HG02571 (cell line): ENCODE measurements around the gene PGA4.
"Not testable (repeated sequence)": the region's sequence is repeated elsewhere in the genome, so short reads cannot be mapped to it uniquely, and the experiment has no call there.

Source experiments
- ATAC-seq: cut with Tn5 transposase; IDR thresholded peaks from one replicate; pipeline ENCODE4 v1.9.1; 2021; ENCODE audit warnings: mild to moderate bottlenecking, moderate library complexity; ENCODE audit not compliant: unreplicated experiment

The PGA4 gene

DNA sequence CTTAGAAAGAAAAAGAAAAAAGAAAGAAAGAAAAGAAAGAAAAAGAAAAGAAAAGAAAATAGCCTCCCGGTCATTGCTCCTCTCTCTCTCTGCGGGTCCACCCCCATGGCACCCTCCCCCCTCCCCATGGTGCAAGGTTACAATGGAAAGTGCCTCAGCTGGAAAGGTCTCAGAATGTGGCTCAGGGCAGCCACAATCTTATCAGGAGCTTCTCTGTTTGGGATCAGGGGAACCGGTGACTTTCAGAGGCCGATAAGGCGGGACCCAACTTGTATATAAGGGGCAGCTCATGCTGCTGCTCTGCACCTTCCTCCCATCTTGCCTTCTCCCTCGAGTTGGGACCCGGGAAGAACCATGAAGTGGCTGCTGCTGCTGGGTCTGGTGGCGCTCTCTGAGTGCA, at the start of gene PGA4:
Gene PGA4 (plus strand): TSS at position 301 of the 400 bp plus-strand sequence. CDS start 54 bp downstream, at position 355.
- ATAC-seq, result not testable (repeated sequence)

DNA sequence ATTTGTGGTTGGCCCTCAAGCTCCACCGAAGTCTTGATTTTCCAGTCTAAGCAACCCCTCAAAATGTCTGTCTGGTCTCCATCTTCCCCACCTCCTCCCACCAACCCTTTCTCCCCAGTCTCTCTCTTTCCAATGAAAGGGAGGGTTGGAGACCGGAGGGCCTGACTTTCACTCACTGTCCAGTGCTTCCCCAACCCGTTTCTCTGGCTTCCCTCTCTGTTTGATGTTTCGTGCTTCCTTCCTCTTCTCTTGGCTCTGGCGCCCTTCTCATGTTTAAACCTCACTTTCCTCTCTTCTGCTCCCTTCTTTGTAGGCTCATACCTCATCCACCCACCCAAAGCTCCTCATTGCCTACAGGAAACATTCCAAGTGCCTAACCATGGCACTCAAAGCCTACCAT, 49.8 kb upstream of the PGA4 start:
- ATAC-seq, result no peak

DNA sequence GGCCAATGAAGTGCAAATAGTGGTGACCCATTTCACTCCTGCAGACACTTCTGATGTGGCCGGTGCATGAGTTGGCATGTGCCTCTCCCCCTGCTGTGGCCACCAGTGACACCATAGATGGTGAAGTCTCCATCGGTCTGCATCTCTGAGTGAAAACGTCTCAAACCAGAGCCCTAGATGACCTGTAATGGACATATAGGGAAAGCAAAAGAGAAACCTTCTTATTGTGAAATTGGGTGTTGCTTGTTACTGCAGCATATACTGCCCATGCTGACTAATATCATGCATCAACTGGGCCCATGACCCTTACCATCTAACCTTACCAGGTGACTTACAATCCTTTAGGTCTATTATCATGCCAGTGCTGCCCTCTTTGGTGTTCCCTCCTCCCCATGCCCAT, 49.3 kb upstream of the PGA4 start:
- no peak for ATAC-seq

DNA sequence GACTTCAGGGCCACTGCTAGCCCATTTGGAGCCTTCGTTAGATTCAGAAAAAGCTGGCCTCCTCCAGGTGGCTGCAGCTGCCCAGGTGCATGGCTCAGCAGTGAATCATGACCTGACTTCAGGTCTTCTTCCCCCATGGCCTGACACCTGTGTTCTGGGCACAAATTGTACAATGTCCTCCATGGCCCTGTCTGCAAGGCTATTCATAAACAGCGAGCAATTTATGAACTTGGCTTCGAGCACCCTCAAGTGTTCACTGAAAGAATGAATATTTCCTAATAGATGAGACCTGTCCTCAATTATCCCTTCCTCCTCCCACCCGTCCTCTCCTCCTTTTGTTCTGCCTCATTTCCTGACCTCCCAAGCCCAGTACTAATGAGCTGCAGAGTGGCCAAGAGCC, 48.7 kb upstream of the PGA4 start:
- no peak for ATAC-seq

DNA sequence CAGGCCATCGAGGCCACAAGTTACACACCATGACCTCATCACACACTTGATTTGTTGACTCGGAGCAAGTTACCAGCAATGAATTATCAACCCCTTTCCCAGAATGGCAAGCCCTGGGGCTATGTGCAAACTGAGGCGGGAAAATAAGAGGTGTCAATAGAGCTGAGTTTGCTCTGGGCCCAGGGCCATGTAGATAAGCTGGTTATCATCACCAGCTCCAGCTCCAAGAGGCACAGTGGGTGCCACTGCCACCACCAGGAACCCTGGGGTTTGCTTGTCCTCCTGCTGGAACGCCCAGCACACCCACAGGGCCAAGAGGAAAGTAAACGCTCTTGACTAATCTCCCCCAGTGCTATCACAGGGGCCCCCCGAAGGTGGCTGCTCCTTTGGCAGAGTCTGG, 47.9 kb upstream of the PGA4 start:
- no peak for ATAC-seq

DNA sequence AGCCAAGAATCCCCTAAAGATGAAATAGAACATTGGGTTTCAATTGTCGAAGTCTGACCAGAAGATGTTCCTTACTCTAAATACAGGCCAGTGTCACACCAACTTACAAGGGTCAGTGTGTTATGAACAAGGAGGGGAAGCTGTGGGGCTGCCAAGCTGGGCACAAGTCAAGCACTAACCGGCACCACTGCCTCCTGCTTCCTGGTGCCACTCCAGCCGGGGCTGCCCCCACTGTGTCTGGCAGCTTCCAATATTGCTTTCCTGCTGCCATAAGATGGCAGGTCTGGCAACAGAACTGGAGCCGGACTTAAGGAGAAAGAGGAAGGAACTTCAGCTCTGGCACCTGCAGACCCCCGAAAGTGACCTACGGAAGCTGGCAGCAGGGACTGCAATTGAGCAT, 47.2 kb upstream of the PGA4 start:
- no peak for ATAC-seq

DNA sequence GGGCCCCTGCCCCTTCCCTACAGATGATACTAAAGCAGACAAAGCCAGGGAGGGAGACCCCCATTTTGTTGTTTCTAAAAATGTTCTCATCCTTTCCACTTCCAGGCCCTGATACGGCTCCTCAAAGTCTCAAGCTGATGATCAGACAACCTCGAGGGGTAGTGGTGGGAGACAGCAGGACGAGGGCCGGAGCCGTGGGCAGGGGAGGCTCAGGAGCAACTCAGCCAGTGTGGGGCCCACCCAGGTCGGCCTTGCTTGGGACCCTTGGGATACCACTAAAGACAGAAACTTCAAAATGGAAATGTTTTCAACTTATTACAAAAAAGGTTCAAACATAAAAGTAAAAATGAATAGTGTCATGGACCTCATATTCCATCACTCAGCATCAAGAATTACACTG, 45.7 kb upstream of the PGA4 start:
- ATAC-seq, result no peak

DNA sequence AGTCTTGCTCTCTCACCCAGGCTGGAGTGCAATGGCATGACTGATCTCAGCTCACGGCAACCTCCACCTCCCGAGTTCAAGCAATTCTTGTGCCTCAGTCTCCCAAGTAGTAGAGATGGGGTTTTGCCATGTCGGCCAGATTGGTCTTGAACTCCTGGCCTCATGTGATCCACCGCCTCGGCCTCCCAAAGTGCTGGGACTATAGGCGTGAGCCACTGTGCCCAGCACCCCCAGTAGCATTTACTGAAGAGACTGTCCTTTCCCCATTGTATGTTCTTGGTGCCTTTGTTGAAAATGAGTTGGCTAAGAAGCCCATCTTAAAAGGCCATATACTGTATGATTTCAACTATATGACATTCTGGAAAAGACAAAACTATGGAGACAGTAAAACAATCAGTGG, 41.9 kb upstream of the PGA4 start:
- ATAC-seq, result not testable (repeated sequence)

DNA sequence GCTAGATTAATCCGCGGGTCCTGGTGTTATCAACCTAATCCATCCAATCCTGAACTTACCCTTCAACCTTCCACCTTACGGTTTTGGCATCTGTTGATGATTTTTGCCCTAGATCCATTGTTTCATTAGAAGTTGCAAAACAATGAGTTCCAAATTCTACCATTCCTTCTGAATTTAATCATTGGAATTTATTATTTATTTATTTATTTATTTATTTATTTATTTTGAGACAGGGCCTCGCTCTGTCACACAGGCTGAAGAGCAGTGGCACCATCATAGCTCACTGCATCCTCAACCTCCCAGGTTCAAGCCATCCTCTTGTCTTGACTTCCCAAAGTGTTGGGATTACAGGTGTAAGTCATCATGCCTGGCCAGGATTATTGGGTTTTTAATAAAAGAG, 40.7 kb upstream of the PGA4 start:
- no peak for ATAC-seq

DNA sequence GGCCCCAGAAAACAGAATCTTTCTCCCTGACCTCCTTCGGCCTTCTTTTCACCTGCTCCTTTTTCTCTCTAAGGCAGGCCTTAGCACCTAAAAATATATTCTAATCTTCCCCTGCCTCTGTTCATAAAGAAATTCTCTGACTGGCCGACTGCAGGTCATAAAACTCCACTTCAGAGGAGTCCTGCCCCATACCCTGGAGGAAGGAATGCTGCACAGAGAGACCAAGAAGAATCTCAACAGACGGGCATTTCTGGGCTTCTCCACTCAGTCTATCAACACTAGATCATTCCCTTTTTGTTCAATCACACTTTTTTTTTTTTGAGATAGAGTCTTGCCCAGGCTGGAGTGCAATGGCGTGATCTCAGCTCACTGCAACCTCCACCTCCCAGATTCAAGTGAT, 38.5 kb upstream of the PGA4 start:
- no peak for ATAC-seq

DNA sequence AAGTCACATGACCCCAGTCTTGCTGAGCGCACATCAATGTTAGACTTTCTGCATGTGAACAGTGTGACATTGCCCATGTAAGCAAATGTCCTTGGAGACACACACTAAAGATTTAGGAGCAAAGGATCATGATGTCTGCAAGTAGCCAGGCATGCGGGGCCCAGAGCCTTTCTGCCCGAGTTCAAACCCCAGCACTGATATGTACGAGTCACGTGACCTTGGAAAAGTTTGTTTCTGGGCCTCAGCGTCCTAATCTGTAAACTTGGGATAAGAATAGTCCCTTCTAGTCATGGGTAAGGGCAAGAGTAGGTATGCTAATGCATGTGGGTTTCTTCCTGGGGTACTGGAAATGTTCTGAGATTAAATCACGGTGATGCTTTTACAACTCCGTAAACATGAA, 35.6 kb upstream of the PGA4 start:
- ATAC-seq, result no peak

DNA sequence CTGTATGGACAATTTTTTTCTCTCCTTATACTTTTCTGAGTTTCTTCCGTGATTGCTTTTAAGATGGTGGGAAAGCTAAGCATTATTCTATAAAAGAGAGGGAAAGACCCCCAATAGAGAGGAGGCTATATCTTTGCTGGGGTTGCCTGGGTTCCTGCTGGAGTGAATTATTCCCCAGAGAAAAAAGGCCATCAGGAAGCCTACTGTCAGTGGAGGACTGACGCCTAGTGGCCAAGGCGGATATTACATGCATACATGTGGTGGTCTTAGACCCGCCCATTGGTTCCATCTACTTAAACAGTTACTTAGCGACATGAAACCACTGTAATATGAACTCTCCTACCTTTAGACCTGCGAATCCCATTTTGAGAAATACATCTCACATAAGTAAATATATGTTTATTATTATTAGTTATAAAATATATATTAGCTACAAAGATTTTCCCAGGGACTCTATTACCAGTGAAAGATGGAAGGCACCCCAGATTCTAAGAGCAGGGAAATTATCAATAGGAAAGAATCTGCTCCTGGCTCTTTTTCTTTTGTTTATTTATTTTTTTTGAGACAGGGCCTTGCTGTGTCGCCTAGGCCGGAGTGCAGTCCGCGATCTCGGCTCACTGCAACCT, 34.5 kb upstream of the PGA4 start:
- ATAC-seq, result no peak

DNA sequence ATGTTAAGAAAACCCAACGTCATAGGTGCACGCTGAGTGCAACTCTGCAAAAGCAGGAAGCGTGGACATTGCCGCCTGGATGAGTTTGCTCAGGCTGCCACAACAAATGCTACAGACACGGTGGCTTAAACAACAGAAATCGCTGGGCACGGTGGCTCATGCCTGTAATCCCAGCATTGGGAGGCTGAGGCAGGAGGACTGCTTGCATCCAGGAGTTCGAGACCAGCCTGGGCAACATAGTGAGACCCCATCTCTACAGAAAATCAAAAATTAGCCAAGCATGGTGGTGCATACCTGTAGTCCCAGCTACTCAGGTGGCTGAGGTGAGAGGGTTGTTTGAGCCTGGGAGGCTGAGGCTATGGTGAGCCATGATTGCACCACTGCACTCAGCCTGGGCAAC, 32.2 kb upstream of the PGA4 start:
- ATAC-seq, result no peak

DNA sequence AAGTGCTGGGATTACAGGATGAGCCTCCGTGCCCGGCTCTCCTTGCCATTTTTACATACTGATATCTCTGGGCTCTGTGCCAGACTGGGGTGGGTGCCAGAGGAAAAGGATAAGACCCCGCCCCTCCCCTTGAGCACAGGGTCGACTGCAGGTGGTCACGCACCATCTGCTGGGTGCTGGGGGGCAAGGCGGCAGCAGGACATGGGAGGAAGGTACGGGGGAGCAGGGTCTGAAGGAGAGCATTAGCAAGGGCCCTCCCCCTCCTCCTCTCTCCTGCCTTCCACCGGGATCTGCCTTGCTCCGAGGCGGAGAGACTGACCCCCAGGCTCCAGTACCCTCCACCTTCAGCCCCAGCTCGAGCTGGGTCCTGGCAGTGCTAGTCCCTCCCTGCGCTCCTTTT, 28.6 kb upstream of the PGA4 start:
- no peak for ATAC-seq

DNA sequence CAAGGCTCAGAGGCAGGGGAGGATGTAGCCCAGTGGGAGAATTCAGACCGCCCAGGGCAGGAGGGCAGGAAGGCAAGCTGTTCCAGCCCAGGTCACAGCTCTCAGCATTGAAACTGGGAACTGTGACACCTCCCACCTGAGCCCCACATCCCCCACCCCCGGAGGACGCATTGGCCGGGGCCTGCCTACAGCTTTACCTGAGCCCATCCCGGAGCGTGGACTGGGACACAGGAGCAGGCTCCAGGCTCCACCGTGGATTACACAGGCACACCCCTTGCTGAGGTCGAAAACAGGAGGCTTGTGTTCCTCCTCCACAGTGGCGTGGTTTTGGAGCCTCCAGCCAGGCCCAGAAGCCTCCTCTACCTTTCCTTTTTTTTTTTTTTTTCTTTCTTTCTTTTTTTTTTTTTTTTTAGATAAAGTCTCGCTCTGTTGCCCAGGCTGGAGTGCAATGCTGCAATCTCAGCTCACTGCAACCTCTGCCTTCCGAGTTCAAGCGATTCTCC, 27.9 kb upstream of the PGA4 start:
- no peak for ATAC-seq

DNA sequence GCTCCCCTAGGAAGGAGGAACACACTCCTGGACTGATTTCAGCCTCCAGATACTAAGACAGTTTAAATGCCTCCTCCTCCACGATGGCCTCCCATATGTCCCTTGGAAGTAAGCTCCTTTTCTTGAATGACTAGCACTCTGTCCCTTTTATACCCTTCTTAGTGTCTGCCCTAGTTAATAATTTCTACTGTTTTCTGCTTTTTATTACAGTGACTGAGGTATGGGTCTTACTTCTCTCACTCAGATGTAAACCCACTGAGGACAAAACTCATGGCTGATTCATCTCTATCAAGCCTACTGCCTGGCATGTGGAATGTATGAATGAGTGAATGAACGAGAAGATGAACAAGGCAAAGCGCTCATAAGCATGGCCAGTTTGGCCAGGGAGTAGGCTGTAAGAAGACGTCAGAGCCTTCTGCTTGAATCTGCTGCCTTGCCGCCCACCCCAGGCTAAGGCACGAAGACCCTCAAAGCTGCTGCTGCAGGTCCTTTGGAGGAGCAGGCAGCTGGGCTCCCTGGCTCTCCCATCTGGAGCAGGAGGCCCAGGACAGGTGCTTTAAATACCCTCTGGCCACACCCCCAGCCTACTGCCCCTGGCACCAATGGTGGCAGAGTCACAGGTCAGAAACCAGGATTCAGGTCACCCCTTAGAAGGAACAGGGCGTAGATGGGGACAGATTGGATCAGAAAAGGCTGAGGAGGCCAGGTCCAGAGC, 27.0 kb upstream of the PGA4 start:
- no peak for ATAC-seq

DNA sequence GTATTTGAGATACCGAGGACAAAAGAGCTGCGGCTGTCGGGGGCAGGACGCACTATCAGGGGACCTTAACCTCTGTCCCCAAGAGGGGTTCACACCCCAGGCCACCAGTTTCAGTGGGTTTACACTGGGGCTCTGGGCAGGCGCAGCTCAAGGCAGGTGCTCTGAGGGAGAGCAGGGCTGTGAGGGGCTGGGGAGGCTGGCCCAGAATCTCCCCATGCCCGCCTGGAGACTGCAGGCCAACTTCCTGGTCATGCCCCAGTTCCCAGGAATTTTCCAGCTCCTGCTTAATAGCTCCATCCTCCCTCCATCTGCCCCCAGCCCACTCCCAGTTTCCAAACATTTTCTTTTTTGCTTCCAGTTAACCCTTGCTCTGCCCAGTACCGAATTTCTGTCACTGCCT, 26.4 kb upstream of the PGA4 start:
- no peak for ATAC-seq

DNA sequence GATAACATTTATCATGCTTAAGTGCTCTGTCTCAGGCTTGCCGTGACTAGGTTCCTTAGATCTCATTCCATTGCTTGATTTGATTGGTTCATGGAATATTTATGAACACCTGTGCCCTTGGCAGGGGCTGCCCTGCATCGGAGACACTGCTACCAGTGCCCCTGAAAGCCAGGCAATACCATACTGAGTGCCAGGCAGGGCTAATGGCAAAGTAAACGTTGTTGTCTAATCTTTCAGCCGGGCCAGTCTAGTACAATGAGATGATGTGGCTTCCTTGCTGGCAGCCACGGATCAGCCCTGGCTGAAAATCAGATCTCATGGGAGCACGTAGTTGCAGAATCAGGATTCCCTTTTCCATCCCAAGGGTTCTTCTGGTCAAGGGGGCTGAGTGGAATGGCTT, 23.8 kb upstream of the PGA4 start:
- no peak for ATAC-seq

DNA sequence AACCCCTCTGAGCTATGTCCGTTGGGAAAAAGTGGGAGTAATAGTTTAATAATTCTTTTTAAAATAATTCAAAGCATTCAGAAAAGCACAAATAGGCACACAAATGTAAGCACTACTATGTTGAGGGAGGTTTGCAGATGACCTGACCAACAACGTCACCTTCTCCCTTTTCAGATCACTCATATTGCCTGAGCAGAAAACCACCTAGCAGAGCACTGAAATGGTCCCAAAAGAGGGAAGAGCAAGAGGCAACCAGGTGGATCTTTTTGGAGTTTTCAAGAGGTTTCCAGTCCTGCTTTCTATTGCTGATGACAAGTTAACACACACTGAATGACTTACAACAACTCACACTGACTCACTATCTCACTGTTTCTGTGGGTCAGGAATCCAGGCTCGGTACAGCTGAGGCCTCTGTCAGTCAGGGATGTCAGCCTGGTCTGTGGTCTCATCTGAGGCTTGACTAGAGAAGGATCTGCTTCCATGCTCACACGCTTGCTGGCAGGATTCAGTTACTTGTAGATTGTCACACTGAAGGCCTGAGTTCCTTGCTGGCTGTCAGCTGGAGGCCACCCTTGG, 23.1 kb upstream of the PGA4 start:
- no peak for ATAC-seq

DNA sequence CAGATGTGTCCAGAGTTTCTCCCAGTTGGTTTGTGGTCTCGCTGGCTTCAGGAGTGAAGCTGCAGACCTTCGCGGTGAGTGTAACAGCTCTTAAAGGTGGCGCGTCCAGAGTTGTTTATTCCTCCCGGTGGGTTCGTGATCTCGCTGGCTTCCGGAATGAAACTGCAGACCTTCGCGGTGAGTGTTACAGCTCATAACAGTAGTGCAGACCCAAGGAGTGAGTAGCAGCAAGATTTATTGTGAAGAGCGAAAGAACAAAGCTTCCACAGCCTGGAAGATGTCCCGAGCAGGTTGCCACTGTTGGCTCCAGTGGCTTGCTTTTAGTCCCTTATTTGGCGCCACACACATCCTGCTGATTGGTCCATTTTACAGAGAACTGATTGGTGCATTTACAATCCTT, 20.7 kb upstream of the PGA4 start:
- ATAC-seq, result no peak

DNA sequence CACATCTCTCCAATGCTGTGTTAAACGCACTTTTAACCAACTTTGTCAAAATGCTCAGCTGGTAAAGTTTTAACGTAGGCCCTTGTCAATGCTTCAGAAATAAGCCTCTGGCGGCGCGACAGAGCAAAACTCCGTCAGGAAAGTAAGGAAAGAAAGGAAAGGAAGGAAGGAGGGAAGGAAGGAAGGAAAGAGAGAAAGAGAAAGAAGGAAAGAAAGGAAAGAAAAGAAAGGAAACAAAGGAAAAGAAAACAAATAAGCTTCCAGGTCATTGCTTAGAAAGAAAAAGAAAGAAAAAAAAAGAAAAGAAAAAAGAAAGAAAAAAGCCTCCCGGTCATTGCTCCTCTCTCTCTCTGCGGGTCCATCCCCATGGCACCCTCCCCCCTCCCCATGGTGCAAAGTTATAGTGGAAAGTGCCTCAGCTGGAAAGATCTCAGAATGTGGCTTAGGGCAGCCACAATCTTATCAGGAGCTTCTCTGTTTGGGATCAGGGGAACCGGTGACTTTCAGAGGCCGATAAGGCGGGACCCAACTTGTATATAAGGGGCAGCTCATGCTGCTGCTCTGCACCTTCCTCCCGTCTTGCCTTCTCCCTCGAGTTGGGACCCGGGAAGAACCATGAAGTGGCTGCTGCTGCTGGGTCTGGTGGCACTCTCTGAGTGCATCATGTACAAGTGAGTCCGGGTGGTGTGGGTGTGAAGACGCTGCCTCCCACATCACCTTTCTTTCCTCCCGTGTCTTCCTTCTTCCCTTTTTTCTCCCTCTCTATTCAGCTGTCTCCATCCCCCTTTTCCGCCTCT, 19.0 kb upstream of the PGA4 start, which contains the start of gene PGA3:
Gene PGA3 (plus strand): TSS at position 566 of the 797 bp plus-strand sequence. CDS start 50 bp downstream, at position 616.
- not testable (repeated sequence) for ATAC-seq
